IMR-90 (cell line): Measurements from ENCODE around the gene VPS33A. TPM values are rescaled to one million over a fixed set of nuclear protein-coding genes. Genes with fewer than 3 reads are reported as not detected.
A peak's percentile ranks its signal among the peaks of the same experiment; 100 is the strongest.

ENCODE experiments used
- ATAC-seq: fragments of 200-7000 bp; cut with Tn5 transposase; 2 replicates; pipeline ENCODE4 v1.9.1; 2020; ENCODE audit warnings: low read depth, mild to moderate bottlenecking, moderate library complexity
- BruUV-seq: library from RNA; stranded (reverse); fragments of 400-500 nt; replicated peaks from 2 replicates; lab custom pipeline; 2021; lab: Mats Ljungman, UMichigan
- CTCF ChIA-PET: fragments of 300-600 bp; formaldehyde crosslinking; extraction: SDS; loops from one replicate; lab custom pipeline; 2021; ENCODE audit warnings: antibody characterized with exemption; lab: Yijun Ruan, JAX
- POLR2A ChIA-PET: fragments of 300-600 bp; sonication (Branson Sonifier 250); formaldehyde crosslinking; loops from one replicate; lab custom pipeline; 2022; ENCODE audit warnings: antibody characterized with exemption; ENCODE audit not compliant: unreplicated experiment; lab: Charles Lee
- DNase-seq: peaks from one replicate; pipeline ENCODE4 v3.0.0; 2013
- H2AFZ ChIP-seq: replicated peaks from 2 replicates; pipeline ENCODE3; 2013; ENCODE audit warnings: low read length, mild to moderate bottlenecking; ENCODE audit not compliant: poor library complexity
- H2AK5ac ChIP-seq: 2 replicates; pipeline ENCODE4 v1.6.1; 2013; ENCODE audit warnings: low read depth, low read length, inconsistent platforms
- H2AK9ac ChIP-seq: replicated peaks from 2 replicates; pipeline ENCODE3; 2013; ENCODE audit warnings: mild to moderate bottlenecking, low read depth, low read length, moderate library complexity; ENCODE audit not compliant: poor library complexity
- H2BK120ac ChIP-seq: 2 replicates; pipeline ENCODE4 v1.6.1; 2013; ENCODE audit warnings: low read depth, low read length, inconsistent platforms
- H2BK15ac ChIP-seq: 3 replicates; pipeline ENCODE4 v1.6.1; 2013; ENCODE audit warnings: low read depth, low read length, inconsistent platforms
- H2BK20ac ChIP-seq: 2 replicates; pipeline ENCODE4 v1.6.1; 2013; ENCODE audit warnings: low read depth, mild to moderate bottlenecking, inconsistent platforms, low read length, moderate library complexity
- H2BK5ac ChIP-seq: 2 replicates; pipeline ENCODE4 v1.6.1; 2013; ENCODE audit warnings: mild to moderate bottlenecking, low read depth, low read length, inconsistent platforms; ENCODE audit not compliant: poor library complexity, severe bottlenecking
- H3K14ac ChIP-seq: replicated peaks from 2 replicates; pipeline ENCODE4 v1.6.1; 2013; ENCODE audit warnings: low read depth, low read length, inconsistent platforms
- H3K18ac ChIP-seq: 2 replicates; pipeline ENCODE4 v1.6.1; 2013; ENCODE audit warnings: low read depth, low read length, control low read depth
- H3K23ac ChIP-seq: 2 replicates; pipeline ENCODE4 v1.6.1; 2013; ENCODE audit warnings: low read depth, low read length, inconsistent platforms
- H3K27ac ChIP-seq: 2 replicates; pipeline ENCODE4 v1.5.1; 2013; ENCODE audit warnings: mild to moderate bottlenecking, control low read depth, low read length; ENCODE audit not compliant: insufficient read depth
- H3K27me3 ChIP-seq: 2 replicates; pipeline ENCODE4 v1.6.1; 2013; ENCODE audit warnings: low read length; ENCODE audit not compliant: control insufficient read depth, insufficient read depth
- H3K36me3 ChIP-seq: 2 replicates; pipeline ENCODE4 v1.6.1; 2013; ENCODE audit warnings: low read length, mixed read lengths; ENCODE audit not compliant: control insufficient read depth, insufficient read depth
- H3K4ac ChIP-seq: 2 replicates; pipeline ENCODE4 v1.6.1; 2013; ENCODE audit warnings: low read depth, low read length, inconsistent platforms
- H3K4me1 ChIP-seq: 2 replicates; pipeline ENCODE4 v1.6.1; 2013; ENCODE audit warnings: low read length, mixed read lengths; ENCODE audit not compliant: control insufficient read depth, insufficient read depth
- H3K4me2 ChIP-seq: 2 replicates; pipeline ENCODE4 v1.6.1; 2013; ENCODE audit warnings: low read depth, mild to moderate bottlenecking, control low read depth, low read length, moderate library complexity
- H3K4me3 ChIP-seq: 2 replicates; pipeline ENCODE4 v1.5.1; 2013; ENCODE audit warnings: low read depth, mild to moderate bottlenecking, control low read depth, low read length, moderate library complexity; ENCODE audit not compliant: insufficient read depth
- H3K56ac ChIP-seq: 2 replicates; pipeline ENCODE4 v1.6.1; 2013; ENCODE audit warnings: low read length, inconsistent platforms; ENCODE audit not compliant: insufficient read depth; ENCODE audit errors: extremely low read depth
- H3K79me1 ChIP-seq, 2 experiments: 2 replicates each; pipeline ENCODE4 v1.6.1; 2013; ENCODE audit warnings: low read length in 2 of 2, inconsistent platforms in 1 of 2, low read depth in 1 of 2
- H3K9ac ChIP-seq: 2 replicates; pipeline ENCODE4 v1.6.1; 2013; ENCODE audit warnings: low read depth, low read length, control low read depth
- H3K9me1 ChIP-seq: 2 replicates; pipeline ENCODE4 v1.6.1; 2013; ENCODE audit warnings: low read length, inconsistent platforms; ENCODE audit not compliant: insufficient read depth
- H3K9me3 ChIP-seq: 2 replicates; pipeline ENCODE4 v1.6.1; 2013; ENCODE audit warnings: low read length; ENCODE audit not compliant: control insufficient read depth, insufficient read depth
- H4K20me1 ChIP-seq: 2 replicates; pipeline ENCODE4 v1.6.1; 2013; ENCODE audit warnings: low read length, inconsistent platforms; ENCODE audit not compliant: insufficient read depth
- H4K5ac ChIP-seq: 2 replicates; pipeline ENCODE4 v1.6.1; 2013; ENCODE audit warnings: mild to moderate bottlenecking, low read depth, low read length, control low read depth
- H4K8ac ChIP-seq, 2 experiments: 2 replicates each; pipeline ENCODE4 v1.6.1; 2013; ENCODE audit warnings: low read depth in 2 of 2, low read length in 2 of 2, control low read depth in 1 of 2, inconsistent platforms in 1 of 2
- H4K91ac ChIP-seq: 2 replicates; pipeline ENCODE4 v1.6.1; 2013; ENCODE audit warnings: low read depth, low read length, inconsistent platforms; ENCODE audit not compliant: insufficient read depth
- SMC3 ChIP-seq: fragments of 150-350 bp; IDR thresholded peaks from 2 replicates; pipeline ENCODE4 v1.6.1; 2016; ENCODE audit warnings: low read depth, mild to moderate bottlenecking, antibody characterized with exemption, low read length, moderate library complexity
- USF2 ChIP-seq: fragments of 150-350 bp; IDR thresholded peaks from 2 replicates; pipeline ENCODE4 v1.6.1; 2017; ENCODE audit warnings: mild to moderate bottlenecking, antibody characterized with exemption, low read length, low read depth
- WGBS, 2 experiments: methylation state at CpG; one replicate each; pipeline versions ENCODE4 v1.1.5 to v1.1.7; 2013; ENCODE audit warnings: missing lambda C conversion rate in 2 of 2; ENCODE audit not compliant: insufficient read length in 1 of 2; ENCODE audit errors: extremely low coverage in 2 of 2; 5-methylcytosine and 5-hydroxymethylcytosine counted together
- dilution Hi-C: fragments of 300-500 bp; cut with HindIII; formaldehyde crosslinking; loops from one replicate; pipeline ENCODE4 v1.14.3; 2018; ENCODE audit warnings: low sequenced_read_pairs; ENCODE audit not compliant: unreplicated experiment
- in situ Hi-C: fragments of 300-500 bp; cut with MboI; formaldehyde crosslinking; loops from 3 replicates; pipeline ENCODE4 v1.14.3; 2019; ENCODE audit warnings: low sequenced_read_pairs, inconsistent platforms, mixed read lengths
- intact Hi-C: fragments of 100-400 bp; cut with micrococcal nuclease; formaldehyde crosslinking; loops from 2 replicates; pipeline ENCODE4 v1.10.0; 2022
- polyA plus RNA-seq, 3 experiments: library from polyadenylated mRNA; depleted of rRNA; stranded (reverse); fragments of >200 nt; gene quantifications; 2 replicates each; pipeline ENCODE4 v1.2.3, GENCODE V29; 2012; ENCODE audit warnings: low replicate concordance in 1 of 3
- total RNA-seq: library from RNA; depleted of rRNA; stranded (reverse); fragments of >200 nt; gene quantifications from 2 replicates; pipeline ENCODE4 v1.2.3, GENCODE V29; 2012

The VPS33A gene
- total and polyA plus RNA-seq, 2 of the 4 experiments (the other 2 are of a cell fraction) = 14.0 to 20.3 TPM

- no peak overlapping the region for H3K27ac ChIP-seq
- H2BK20ac ChIP-seq = no peak overlapping the region
- H2BK120ac ChIP-seq = no peak overlapping the region
- no peak overlapping the region for H2AK5ac ChIP-seq
- no peak overlapping the region for H3K14ac ChIP-seq
- no peak overlapping the region for H3K23ac ChIP-seq
- H3K27me3 ChIP-seq = peaks cover 22% of the 10 kb centered on the region
- H3K4me2 ChIP-seq = no peak overlapping the region
- no peak overlapping the region for H2AFZ ChIP-seq
- H4K20me1 ChIP-seq = peaks cover 18% of the 10 kb centered on the region
- POLR2A ChIA-PET = no interaction called here
- no peaks in the 10 kb centered on the region for H3K4me1 ChIP-seq
- H4K91ac ChIP-seq = no peak overlapping the region
- no peak for DNase-seq
- in situ Hi-C loops = no loop called here
- dilution Hi-C loops = no loop called here
- 84% methylated on average over 7 of the region's 27 CpGs; no CpG with 5 or more reads in 1 of the 2 experiments for WGBS, 2 experiments
- ATAC-seq = no peak
- H3K18ac ChIP-seq = no peak overlapping the region
- H2BK5ac ChIP-seq = no peak overlapping the region
- H3K4ac ChIP-seq = no peak overlapping the region
- BruUV-seq = no TSS peak
- no peaks in the 10 kb centered on the region; the same call in 1 of the 2 replicates for H3K9me1 ChIP-seq
- H2AK9ac ChIP-seq = peak overlapping the region; percentile 55
- H3K79me1 ChIP-seq = 0 out of 4 replicates have a peak, but pooled peaks cover 0 to 1% of the 10 kb centered on the region in 2 experiments
- H3K56ac ChIP-seq = no peak overlapping the region
- peaks cover 29% of the 10 kb centered on the region for H3K36me3 ChIP-seq
- no peak overlapping the region for H3K4me3 ChIP-seq
- H3K9ac ChIP-seq = no peak overlapping the region
- H4K8ac ChIP-seq = no peak overlapping the region
- H4K5ac ChIP-seq = no peak overlapping the region
- no peak overlapping the region for H2BK15ac ChIP-seq
- peak; percentile 60; the same call in 1 of the 2 replicates for TF ChIP-seq USF2
- TF ChIP-seq SMC3 = no peak
- intact Hi-C loops = no loop called here
- CTCF ChIA-PET = no interaction called here
- H3K9me3 ChIP-seq = no peaks in the 10 kb centered on the region
Observed at GRCh38 chr12:122206111-122206881, 60.0 kb downstream of the VPS33A start.
